ENCODE results near the gene CD209. TPM values are rescaled to one million over a fixed set of nuclear protein-coding genes. Genes with fewer than 3 reads are reported as not detected.

CD209 gene
- total and polyA plus RNA-seq, 2 experiments from 2014 or later: not detected

- H3K27me3 ChIP-seq: peaks cover 11% of the 10 kb centered on the region
- no peak overlapping the region for H2AFZ ChIP-seq
- no peak overlapping the region for H3K27ac ChIP-seq
- H3K4me1 ChIP-seq (ENCODE audit: insufficient read depth): no peaks in the 10 kb centered on the region
- TF ChIP-seq EZH2phosphoT487 (IDR thresholded peaks at IDR 0.05; ENCODE audit: low read depth, severe bottlenecking, unreplicated experiment) (no peak), EZH2 (IDR thresholded peaks at IDR 0.05; ENCODE audit: borderline replicate concordance) (no peak)
- TF ChIP-seq, protein P1, sequence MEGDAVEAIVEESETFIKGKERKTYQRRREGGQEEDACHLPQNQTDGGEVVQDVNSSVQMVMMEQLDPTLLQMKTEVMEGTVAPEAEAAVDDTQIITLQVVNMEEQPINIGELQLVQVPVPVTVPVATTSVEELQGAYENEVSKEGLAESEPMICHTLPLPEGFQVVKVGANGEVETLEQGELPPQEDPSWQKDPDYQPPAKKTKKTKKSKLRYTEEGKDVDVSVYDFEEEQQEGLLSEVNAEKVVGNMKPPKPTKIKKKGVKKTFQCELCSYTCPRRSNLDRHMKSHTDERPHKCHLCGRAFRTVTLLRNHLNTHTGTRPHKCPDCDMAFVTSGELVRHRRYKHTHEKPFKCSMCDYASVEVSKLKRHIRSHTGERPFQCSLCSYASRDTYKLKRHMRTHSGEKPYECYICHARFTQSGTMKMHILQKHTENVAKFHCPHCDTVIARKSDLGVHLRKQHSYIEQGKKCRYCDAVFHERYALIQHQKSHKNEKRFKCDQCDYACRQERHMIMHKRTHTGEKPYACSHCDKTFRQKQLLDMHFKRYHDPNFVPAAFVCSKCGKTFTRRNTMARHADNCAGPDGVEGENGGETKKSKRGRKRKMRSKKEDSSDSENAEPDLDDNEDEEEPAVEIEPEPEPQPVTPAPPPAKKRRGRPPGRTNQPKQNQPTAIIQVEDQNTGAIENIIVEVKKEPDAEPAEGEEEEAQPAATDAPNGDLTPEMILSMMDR (IDR thresholded peaks at IDR 0.05; ENCODE audit: poor library complexity): no peak
- no peaks in the 10 kb centered on the region for H3K9me3 ChIP-seq (ENCODE audit: low read depth)
- WGBS (ENCODE audit: low lambda C conversion rate, missing lambda C conversion rate): 64% methylated on average over 2 of the region's 2 CpGs
- no peaks in the 10 kb centered on the region for H3K36me3 ChIP-seq (replicated peaks; ENCODE audit: insufficient read depth, low read depth)
- H3K4me2 ChIP-seq: no peak overlapping the region
- DNase-seq (ENCODE audit: low spot score): no peak
- H3K4me3 ChIP-seq: no peak overlapping the region
- no peaks in the 10 kb centered on the region for H3K79me2 ChIP-seq
- no peaks in the 10 kb centered on the region for H3K9me2 ChIP-seq (replicated peaks; ENCODE audit: insufficient read depth)
- no peaks in the 10 kb centered on the region for H4K20me1 ChIP-seq (ENCODE audit: insufficient read depth, poor library complexity, severe bottlenecking)
These were observed 8.1 kb downstream of the CD209 start for GRCh38 chr19:7739211-7739755.

GRCh38 chr19:7738023-7738422 is 9.3 kb downstream of the CD209 start:
- no peak for DNase-seq (ENCODE audit: low spot score)
- H3K27me3 ChIP-seq: peaks cover 10% of the 10 kb centered on the region
- no peak overlapping the region for H3K4me2 ChIP-seq
- H3K9me2 ChIP-seq (replicated peaks; ENCODE audit: insufficient read depth): no peaks in the 10 kb centered on the region
- no peaks in the 10 kb centered on the region for H3K79me2 ChIP-seq
- H3K36me3 ChIP-seq (replicated peaks; ENCODE audit: insufficient read depth, low read depth): no peaks in the 10 kb centered on the region
- no peaks in the 10 kb centered on the region for H3K4me1 ChIP-seq (ENCODE audit: insufficient read depth)
- WGBS (ENCODE audit: low lambda C conversion rate, missing lambda C conversion rate): 80% methylated on average over 7 of the region's 7 CpGs
- H3K9me3 ChIP-seq (ENCODE audit: low read depth): no peaks in the 10 kb centered on the region
- no peak overlapping the region for H2AFZ ChIP-seq
- TF ChIP-seq, protein P1 (IDR thresholded peaks at IDR 0.05; ENCODE audit: poor library complexity): no peak
- TF ChIP-seq EZH2phosphoT487 (IDR thresholded peaks at IDR 0.05; ENCODE audit: low read depth, severe bottlenecking, unreplicated experiment): no peak
- no peak for TF ChIP-seq EZH2 (IDR thresholded peaks at IDR 0.05; ENCODE audit: borderline replicate concordance)
- no peak overlapping the region for H3K4me3 ChIP-seq
- no peak overlapping the region for H3K27ac ChIP-seq
- H4K20me1 ChIP-seq (ENCODE audit: insufficient read depth, poor library complexity, severe bottlenecking): no peaks in the 10 kb centered on the region

DNA sequence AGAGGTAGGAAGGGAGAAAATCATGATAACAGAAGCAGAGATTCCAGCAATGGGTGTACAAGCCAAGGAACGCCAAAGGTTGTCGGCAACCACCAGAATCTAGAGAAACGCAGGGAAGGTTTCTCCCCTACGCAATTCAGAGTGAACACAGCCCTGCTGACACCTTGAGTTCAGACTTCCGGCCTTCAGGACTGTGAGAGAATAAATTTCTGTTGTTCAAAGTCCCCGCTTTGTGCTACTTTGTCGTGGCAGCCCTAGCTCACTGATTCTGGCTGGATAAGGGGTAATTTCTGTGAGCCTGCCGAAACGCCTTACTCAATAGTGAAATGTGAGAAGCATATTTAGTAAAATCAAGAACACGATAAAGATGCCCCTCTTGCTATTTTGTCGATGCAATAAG is 10.1 kb downstream of the CD209 start:
- H2AFZ ChIP-seq: no peak overlapping the region
- H3K36me3 ChIP-seq (replicated peaks; ENCODE audit: insufficient read depth, low read depth): no peaks in the 10 kb centered on the region
- no peaks in the 10 kb centered on the region for H3K9me2 ChIP-seq (replicated peaks; ENCODE audit: insufficient read depth)
- no peak overlapping the region for H3K4me3 ChIP-seq
- no peaks in the 10 kb centered on the region for H4K20me1 ChIP-seq (ENCODE audit: insufficient read depth, poor library complexity, severe bottlenecking)
- WGBS (ENCODE audit: low lambda C conversion rate, missing lambda C conversion rate): 87% methylated on average over 11 of the region's 11 CpGs
- TF ChIP-seq EZH2 (IDR thresholded peaks at IDR 0.05; ENCODE audit: borderline replicate concordance) (no peak), EZH2phosphoT487 (IDR thresholded peaks at IDR 0.05; ENCODE audit: low read depth, severe bottlenecking, unreplicated experiment) (no peak)
- TF ChIP-seq, protein P1 (IDR thresholded peaks at IDR 0.05; ENCODE audit: poor library complexity): no peak
- peaks cover 13% of the 10 kb centered on the region for H3K27me3 ChIP-seq
- H3K4me2 ChIP-seq: no peak overlapping the region
- H3K27ac ChIP-seq: no peak overlapping the region
- H3K9me3 ChIP-seq (ENCODE audit: low read depth): no peaks in the 10 kb centered on the region
- no peaks in the 10 kb centered on the region for H3K79me2 ChIP-seq
- H3K4me1 ChIP-seq (ENCODE audit: insufficient read depth): no peaks in the 10 kb centered on the region
- no peak for DNase-seq (ENCODE audit: low spot score)

Data from hepatocyte (in vitro differentiated cells).